Nasal cavity respiratory epithelium epithelial cell of viscerocranial mucosa (primary cell): ENCODE measurements around the gene RCAN2. TPM values are rescaled to one million over a fixed set of nuclear protein-coding genes. Genes with fewer than 3 reads are reported as not detected.

Experiments used
- total RNA-seq: library from RNA; depleted of rRNA; stranded (reverse); fragments of >200 nt; gene quantifications from 2 replicates; pipeline ENCODE4 v1.2.3, GENCODE V29; 2014

The RCAN2 gene
- total RNA-seq: under 0.01 TPM in 1 of 2 replicates, not detected in the other

GRCh38 chr6:46491201-46491627 lies at the start of gene RCAN2:
RCAN2 (minus strand) TSS chr6:46491449.

Other genes starting within 250 kb of the RCAN2 start
- 6.5 and 8.2 TPM in 2 replicates for gene CYP39A1, start 161.4 kb upstream of the RCAN2 start, total RNA-seq
- 5.1 and 11.7 TPM in 2 replicates for gene SLC25A27, start 161.5 kb upstream of the RCAN2 start, total RNA-seq
- gene TDRD6, start 196.4 kb upstream of the RCAN2 start, total RNA-seq: under 0.01 and 0.50 TPM in 2 replicates
- gene PLA2G7, start 243.9 kb upstream of the RCAN2 start, total RNA-seq: under 0.01 and 0.28 TPM in 2 replicates